Caco-2 (cell line): ENCODE measurements around the gene TOB2. TPM values are rescaled to one million over a fixed set of nuclear protein-coding genes. Genes with fewer than 3 reads are reported as not detected.
"Not testable (repeated sequence)": the region's sequence is repeated elsewhere in the genome, so short reads cannot be mapped to it uniquely, and the experiment has no call there.

Source experiments
- BruUV-seq: library from RNA; stranded (reverse); fragments of 400-500 nt; replicated peaks from 2 replicates; lab custom pipeline; 2021; lab: Mats Ljungman, UMichigan
- CTCF ChIA-PET: fragments of 300-600 bp; sonication (Branson Sonifier 250); formaldehyde crosslinking; loops from one replicate; lab custom pipeline; 2022; ENCODE audit warnings: antibody characterized with exemption; lab: Charles Lee
- POLR2A ChIA-PET: fragments of 300-600 bp; sonication (Branson Sonifier 250); formaldehyde crosslinking; loops from one replicate; lab custom pipeline; 2022; ENCODE audit warnings: antibody characterized with exemption; lab: Charles Lee
- DNase-seq, 2 experiments: peaks; one replicate each; pipeline versions ENCODE4 v3.0.0 to v3.0.0-alpha.2; 2020 to 2022
- H3K27me3 ChIP-seq: replicated peaks from 2 replicates; pipeline ENCODE4 v1.6.0; 2011; ENCODE audit warnings: low read length; ENCODE audit not compliant: control insufficient read depth, insufficient read depth
- H3K36me3 ChIP-seq: 2 replicates; pipeline ENCODE4 v1.5.1; 2011; ENCODE audit warnings: low read length; ENCODE audit not compliant: control insufficient read depth, insufficient read depth
- H3K4me1 ChIP-seq: fragments of 250-450 bp; sonication (Bioruptor Pico); 2 replicates; pipeline ENCODE4 v1.5.1; 2020; ENCODE audit warnings: mild to moderate bottlenecking
- H3K4me3 ChIP-seq: 2 replicates; pipeline ENCODE4 v1.5.1; 2011; ENCODE audit warnings: low read depth, mild to moderate bottlenecking, control low read depth, low read length
- H3K9me3 ChIP-seq: fragments of 250-450 bp; sonication (Bioruptor Pico); 2 replicates; pipeline ENCODE4 v1.5.1; 2020; ENCODE audit warnings: mild to moderate bottlenecking, moderate library complexity
- H3K27ac Mint-ChIP-seq: one replicate; pipeline ENCODE4 v1.8.0; 2022; ENCODE audit warnings: mixed read lengths; ENCODE audit not compliant: unreplicated experiment
- H3K27me3 Mint-ChIP-seq: one replicate; pipeline ENCODE4 v1.8.0; 2022; ENCODE audit warnings: mixed read lengths; ENCODE audit not compliant: insufficient read depth, unreplicated experiment
- H3K36me3 Mint-ChIP-seq: one replicate; pipeline ENCODE4 v1.8.0; 2022; ENCODE audit warnings: mild to moderate bottlenecking, mixed read lengths; ENCODE audit not compliant: insufficient read depth, unreplicated experiment
- H3K4me1 Mint-ChIP-seq: one replicate; pipeline ENCODE4 v1.8.0; 2022; ENCODE audit warnings: low read depth, mixed read lengths; ENCODE audit not compliant: unreplicated experiment
- H3K4me3 Mint-ChIP-seq: one replicate; pipeline ENCODE4 v1.8.0; 2022; ENCODE audit warnings: mild to moderate bottlenecking, moderate library complexity, mixed read lengths; ENCODE audit not compliant: unreplicated experiment
- H3K9me3 Mint-ChIP-seq: one replicate; pipeline ENCODE4 v1.8.0; 2022; ENCODE audit warnings: mixed read lengths; ENCODE audit not compliant: unreplicated experiment
- intact Hi-C: fragments of 100-400 bp; cut with micrococcal nuclease; formaldehyde crosslinking; loops from one replicate; pipeline ENCODE4 v1.10.0; 2022; ENCODE audit not compliant: unreplicated experiment
- total RNA-seq: library from RNA; stranded (reverse); gene quantifications from 2 replicates; pipeline ENCODE4 v1.2.3, GENCODE V29; 2022
- TF ChIP-seq, protein P1 (sequence below), 2 experiments: fragments of 200-600 bp in 1 of 2; IDR thresholded peaks; 1 replicate in 1 of 2; 2 replicates in 1 of 2; pipeline versions ENCODE4 v1.5.1 to v1.8.0; 2011 to 2022; ENCODE audit warnings: antibody characterized with exemption in 1 of 2, control low read depth in 1 of 2, inconsistent platforms in 1 of 2, low read depth in 1 of 2, low read length in 1 of 2, mild to moderate bottlenecking in 1 of 2, moderate library complexity in 1 of 2; ENCODE audit not compliant: insufficient read depth in 1 of 2, severe bottlenecking in 1 of 2, unreplicated experiment in 1 of 2

Gene TOB2
- total RNA-seq, 1 experiment from 2014 or later: 49.0 TPM

DNA sequence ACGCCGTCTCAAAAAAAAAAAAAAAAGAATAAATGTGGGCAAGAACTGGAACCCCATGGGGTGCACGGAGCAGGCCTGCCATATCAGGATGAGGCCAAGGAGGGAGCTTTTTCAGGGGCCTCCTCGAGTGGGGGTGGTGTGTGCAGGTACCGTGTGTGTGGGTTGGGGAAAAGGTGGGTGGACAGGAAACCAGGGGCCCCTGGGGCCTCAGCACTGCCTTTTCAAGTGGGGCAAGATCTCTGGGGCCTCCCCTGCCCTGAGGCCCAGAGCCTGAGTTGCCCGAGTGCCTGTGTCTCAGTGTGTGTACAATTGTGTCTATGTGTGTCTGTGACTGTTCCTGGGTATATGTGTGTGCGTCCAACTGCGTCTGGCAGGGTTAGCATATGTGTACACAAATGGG lies 41.0 kb downstream of the TOB2 start:
- Histone ChIP-seq H3K36me3 (no peaks in the 10 kb centered on the region), H3K4me1 (no peaks in the 10 kb centered on the region), H3K4me3 (no peak overlapping the region), H3K27me3 (no peaks in the 10 kb centered on the region), H3K9me3 (no peaks in the 10 kb centered on the region)
- Mint-ChIP-seq H3K27ac (no peak overlapping the region), H3K27me3 (no peaks in the 10 kb centered on the region), H3K9me3 (no peaks in the 10 kb centered on the region), H3K4me3 (no peak overlapping the region), H3K36me3 (peaks cover 5% of the 10 kb centered on the region), H3K4me1 (peaks cover 16% of the 10 kb centered on the region)
- BruUV-seq: no TSS peak
- DNase-seq: no peak
- intact Hi-C loops: no loop called here
- ChIA-PET CTCF (interaction anchor here (0.7 kb wide), 1 partner anchor 267 kb away, joined by 4 read pairs; no protein-coding TSS in a partner anchor), POLR2A (interaction anchor here (0.8 kb wide), 1 partner anchor 184 kb away, joined by 4 read pairs; the partner anchor contains the start of gene PMM1)
- TF ChIP-seq, protein P1, sequence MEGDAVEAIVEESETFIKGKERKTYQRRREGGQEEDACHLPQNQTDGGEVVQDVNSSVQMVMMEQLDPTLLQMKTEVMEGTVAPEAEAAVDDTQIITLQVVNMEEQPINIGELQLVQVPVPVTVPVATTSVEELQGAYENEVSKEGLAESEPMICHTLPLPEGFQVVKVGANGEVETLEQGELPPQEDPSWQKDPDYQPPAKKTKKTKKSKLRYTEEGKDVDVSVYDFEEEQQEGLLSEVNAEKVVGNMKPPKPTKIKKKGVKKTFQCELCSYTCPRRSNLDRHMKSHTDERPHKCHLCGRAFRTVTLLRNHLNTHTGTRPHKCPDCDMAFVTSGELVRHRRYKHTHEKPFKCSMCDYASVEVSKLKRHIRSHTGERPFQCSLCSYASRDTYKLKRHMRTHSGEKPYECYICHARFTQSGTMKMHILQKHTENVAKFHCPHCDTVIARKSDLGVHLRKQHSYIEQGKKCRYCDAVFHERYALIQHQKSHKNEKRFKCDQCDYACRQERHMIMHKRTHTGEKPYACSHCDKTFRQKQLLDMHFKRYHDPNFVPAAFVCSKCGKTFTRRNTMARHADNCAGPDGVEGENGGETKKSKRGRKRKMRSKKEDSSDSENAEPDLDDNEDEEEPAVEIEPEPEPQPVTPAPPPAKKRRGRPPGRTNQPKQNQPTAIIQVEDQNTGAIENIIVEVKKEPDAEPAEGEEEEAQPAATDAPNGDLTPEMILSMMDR (IDR thresholded peaks at IDR 0.05; ENCODE audit: insufficient read depth in 1 of 2, low read depth in 1 of 2, low read length in 1 of 2, severe bottlenecking in 1 of 2, unreplicated experiment in 1 of 2): no peak

DNA sequence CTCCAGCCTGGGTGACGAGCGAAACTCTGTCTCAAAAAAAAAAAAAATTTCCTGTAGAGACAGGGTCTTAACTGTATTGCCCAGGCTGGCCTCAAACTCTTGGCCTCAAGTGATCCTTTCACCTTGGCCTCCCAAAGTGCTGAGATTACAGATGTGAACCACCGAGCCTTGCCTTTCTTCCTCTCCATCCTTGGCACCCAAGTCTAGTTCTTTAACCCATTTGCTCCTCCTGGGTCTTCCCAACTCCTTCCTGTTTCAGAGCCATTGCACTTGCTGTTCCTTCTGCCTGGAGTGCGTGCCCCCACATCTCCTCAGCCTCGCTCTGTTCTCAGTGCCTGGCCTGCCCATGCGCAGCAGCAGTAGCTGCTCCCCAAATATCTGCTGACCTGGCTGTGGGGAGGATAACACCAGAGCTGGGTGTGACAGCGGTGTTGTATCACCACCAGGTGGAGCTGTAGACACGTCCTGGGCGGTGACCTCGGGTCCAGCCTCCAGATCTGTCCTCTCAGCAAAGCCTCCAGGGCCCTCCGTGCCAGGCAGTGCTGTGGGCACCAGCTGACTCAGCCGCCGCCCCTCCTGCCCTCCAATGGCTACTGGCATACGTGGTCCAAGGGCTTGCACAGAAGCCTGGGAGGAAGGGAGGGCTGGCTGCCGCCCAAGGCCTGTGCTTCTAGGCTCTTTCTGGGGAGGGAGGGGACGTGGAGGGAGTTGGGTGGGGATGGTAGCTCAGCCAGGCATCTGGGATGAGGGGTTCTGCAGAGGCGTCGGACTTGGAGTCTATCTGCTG lies 42.9 kb downstream of the TOB2 start:
- H3K9me3 ChIP-seq: no peaks in the 10 kb centered on the region
- DNase-seq: peak; percentile 82 to 86
- TF ChIP-seq, protein P1 (IDR thresholded peaks at IDR 0.05; ENCODE audit: insufficient read depth in 1 of 2, low read depth in 1 of 2, low read length in 1 of 2, severe bottlenecking in 1 of 2, unreplicated experiment in 1 of 2): peak; percentile 90 to 94
- Mint-ChIP-seq H3K36me3 (no peaks in the 10 kb centered on the region), H3K9me3 (no peaks in the 10 kb centered on the region), H3K4me3 (no peak overlapping the region), H3K27me3 (no peaks in the 10 kb centered on the region), H3K27ac (no peak overlapping the region), H3K4me1 (peaks cover 16% of the 10 kb centered on the region)
- CTCF ChIA-PET: interaction anchor here (0.8 to 3.9 kb wide), 15 partner anchors 22 to 186 kb away, joined by 3 to 45 read pairs (median 4); partner anchors contain the start of genes ACO2, PHF5A, PMM1 and TEF
- H3K4me1 ChIP-seq: no peaks in the 10 kb centered on the region
- H3K4me3 ChIP-seq: no peak overlapping the region
- no peaks in the 10 kb centered on the region for H3K27me3 ChIP-seq
- no peaks in the 10 kb centered on the region for H3K36me3 ChIP-seq
- intact Hi-C loops: loop anchor here (1.0 kb wide), 1 partner anchor 114 kb away; no protein-coding TSS in a partner anchor
- BruUV-seq: no TSS peak
- POLR2A ChIA-PET: interaction anchor here (1.2 to 2.3 kb wide), 2 partner anchors 22 to 43 kb away, joined by 3 to 11 read pairs; partner anchors contain the start of genes TEF and TOB2

DNA sequence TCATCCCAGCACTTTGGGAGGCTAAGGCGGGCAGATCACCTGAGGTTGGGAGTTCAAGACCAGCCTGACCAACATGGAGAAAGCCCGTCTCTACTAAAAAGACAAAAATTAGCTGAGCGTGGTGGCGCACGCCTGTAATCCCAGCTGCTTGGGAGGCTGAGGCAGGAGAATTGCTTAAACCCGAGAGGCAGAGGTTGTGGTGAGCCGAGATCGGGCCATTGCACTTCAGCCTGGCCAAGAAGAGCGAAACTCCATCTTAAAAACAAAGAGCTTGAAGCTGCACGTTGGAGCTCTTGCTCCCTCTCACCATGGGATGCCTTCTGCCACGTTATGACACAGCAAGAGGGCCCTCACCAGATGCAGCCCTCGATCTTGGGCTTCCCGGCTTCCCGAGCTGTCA lies 43.8 kb downstream of the TOB2 start:
- H3K4me1 ChIP-seq, BruUV-seq, intact Hi-C loops, H3K4me3 ChIP-seq, H3K27me3 Mint-ChIP-seq, DNase-seq, H3K36me3 ChIP-seq, H3K27me3 ChIP-seq, H3K9me3 ChIP-seq, H3K9me3 Mint-ChIP-seq, H3K36me3 Mint-ChIP-seq, H3K4me3 Mint-ChIP-seq, H3K27ac Mint-ChIP-seq: not testable (repeated sequence)
- ChIA-PET CTCF (interaction anchor here (1.2 to 3.9 kb wide), 6 partner anchors 21 to 130 kb away, joined by 3 to 45 read pairs (median 11); partner anchors contain the start of gene TEF), POLR2A (interaction anchor here (2.3 kb wide), 1 partner anchor 22 kb away, joined by 11 read pairs; the partner anchor contains the start of gene TEF)
- H3K4me1 Mint-ChIP-seq: peaks cover 16% of the 10 kb centered on the region
